Measurements from ENCODE around the gene DUT. TPM values are rescaled to one million over a fixed set of nuclear protein-coding genes. Genes with fewer than 3 reads are reported as not detected.

DUT gene
- total and polyA plus RNA-seq, 9 of the 15 experiments (the other 6 are each of a cell fraction or from before 2014, with no cell fraction given): 13.9 to 235 (median 94.9) TPM

DNA sequence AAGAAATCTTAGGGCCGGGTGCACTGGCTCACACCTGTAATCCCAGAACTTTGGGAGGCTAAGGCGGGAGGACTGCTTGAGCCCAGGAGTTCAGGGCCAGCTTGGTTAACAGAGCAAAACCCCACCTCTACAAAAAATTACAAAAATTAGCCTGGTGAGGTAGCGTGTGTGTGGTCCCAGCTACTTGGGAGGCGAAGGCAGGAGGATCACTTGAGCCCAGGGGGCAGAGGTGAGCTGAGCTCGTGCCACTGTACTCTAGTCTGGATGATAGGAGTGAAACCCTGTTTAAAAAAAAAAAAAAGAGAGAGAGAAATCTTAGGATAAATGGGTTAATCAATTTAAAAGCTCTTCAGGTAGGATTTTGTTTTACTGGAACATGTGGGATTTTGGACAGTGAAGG, 31.2 kb upstream of the DUT start:
- WGBS (ENCODE audit: insufficient coverage, low coverage, missing lambda C conversion rate): 2% methylated on average over 5 of the region's 5 CpGs
- CTCF ChIA-PET (ENCODE audit: low intra/inter-chr PET ratio): no interaction called here

DNA sequence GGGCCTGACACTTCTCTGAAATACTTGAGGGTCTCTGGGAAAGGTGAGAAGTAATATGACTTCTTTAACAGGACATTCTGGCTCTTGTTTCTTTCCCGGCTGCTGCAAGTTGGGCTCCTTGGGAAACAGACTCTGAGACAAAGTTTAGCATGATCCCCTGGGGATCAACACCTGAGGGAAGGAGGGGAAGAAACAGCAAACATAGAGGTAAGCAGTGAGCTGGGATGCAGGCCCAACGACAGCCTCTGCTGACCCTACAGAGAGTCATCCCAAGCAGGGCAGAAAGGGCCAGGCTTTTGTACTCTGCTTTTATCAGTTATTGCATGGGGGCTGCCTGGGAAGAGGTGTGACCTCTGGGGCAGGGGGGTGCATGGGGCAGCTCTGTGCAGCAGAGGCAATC, 26.8 kb upstream of the DUT start:
- WGBS (ENCODE audit: insufficient coverage, low coverage, missing lambda C conversion rate): 0% methylated on average over 2 of the region's 2 CpGs
- CTCF ChIA-PET (ENCODE audit: low intra/inter-chr PET ratio): no interaction called here
- BruUV-seq (replicated peaks): no TSS peak
- TF ChIP-seq, protein P1, sequence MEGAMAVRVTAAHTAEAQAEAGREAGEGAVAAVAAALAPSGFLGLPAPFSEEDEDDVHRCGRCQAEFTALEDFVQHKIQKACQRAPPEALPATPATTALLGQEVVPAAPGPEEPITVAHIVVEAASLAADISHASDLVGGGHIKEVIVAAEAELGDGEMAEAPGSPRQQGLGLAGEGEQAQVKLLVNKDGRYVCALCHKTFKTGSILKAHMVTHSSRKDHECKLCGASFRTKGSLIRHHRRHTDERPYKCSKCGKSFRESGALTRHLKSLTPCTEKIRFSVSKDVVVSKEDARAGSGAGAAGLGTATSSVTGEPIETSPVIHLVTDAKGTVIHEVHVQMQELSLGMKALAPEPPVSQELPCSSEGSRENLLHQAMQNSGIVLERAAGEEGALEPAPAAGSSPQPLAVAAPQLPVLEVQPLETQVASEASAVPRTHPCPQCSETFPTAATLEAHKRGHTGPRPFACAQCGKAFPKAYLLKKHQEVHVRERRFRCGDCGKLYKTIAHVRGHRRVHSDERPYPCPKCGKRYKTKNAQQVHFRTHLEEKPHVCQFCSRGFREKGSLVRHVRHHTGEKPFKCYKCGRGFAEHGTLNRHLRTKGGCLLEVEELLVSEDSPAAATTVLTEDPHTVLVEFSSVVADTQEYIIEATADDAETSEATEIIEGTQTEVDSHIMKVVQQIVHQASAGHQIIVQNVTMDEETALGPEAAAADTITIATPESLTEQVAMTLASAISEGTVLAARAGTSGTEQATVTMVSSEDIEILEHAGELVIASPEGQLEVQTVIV (CRISPR knock-in tag; IDR thresholded peaks at IDR 0.05; ENCODE audit: borderline replicate concordance): no peak
- TF ChIP-seq BRD9 (IDR thresholded peaks at IDR 0.05; ENCODE audit: low read depth, partially characterized antibody) (no peak), NCOA4 (IDR thresholded peaks at IDR 0.05; ENCODE audit: partially characterized antibody) (no peak), SMARCB1 (IDR thresholded peaks at IDR 0.05; ENCODE audit: insufficient read length, low read depth) (no peak), TAL1 (IDR thresholded peaks at IDR 0.05) (no peak), SNRNP70 (optimal IDR thresholded peaks at IDR 0.05; ENCODE audit: low read depth, low read length) (no peak), ARID1B (IDR thresholded peaks at IDR 0.05) (no peak), ZNF146 (CRISPR knock-in tag; IDR thresholded peaks at IDR 0.05; ENCODE audit: unreplicated experiment) (no peak), MYNN (IDR thresholded peaks at IDR 0.05) (no peak), MYNN (CRISPR knock-in tag; IDR thresholded peaks at IDR 0.05) (no peak)
- TF ChIP-seq, protein P2, sequence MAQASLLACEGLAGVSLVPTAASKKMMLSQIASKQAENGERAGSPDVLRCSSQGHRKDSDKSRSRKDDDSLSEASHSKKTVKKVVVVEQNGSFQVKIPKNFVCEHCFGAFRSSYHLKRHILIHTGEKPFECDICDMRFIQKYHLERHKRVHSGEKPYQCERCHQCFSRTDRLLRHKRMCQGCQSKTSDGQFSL (CRISPR knock-in tag; IDR thresholded peaks at IDR 0.05): no peak
- TF ChIP-seq, protein P2 (tag; IDR thresholded peaks at IDR 0.05): no peak
- TF ChIP-seq, protein P3, sequence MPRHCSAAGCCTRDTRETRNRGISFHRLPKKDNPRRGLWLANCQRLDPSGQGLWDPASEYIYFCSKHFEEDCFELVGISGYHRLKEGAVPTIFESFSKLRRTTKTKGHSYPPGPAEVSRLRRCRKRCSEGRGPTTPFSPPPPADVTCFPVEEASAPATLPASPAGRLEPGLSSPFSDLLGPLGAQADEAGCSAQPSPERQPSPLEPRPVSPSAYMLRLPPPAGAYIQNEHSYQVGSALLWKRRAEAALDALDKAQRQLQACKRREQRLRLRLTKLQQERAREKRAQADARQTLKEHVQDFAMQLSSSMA (CRISPR knock-in tag; IDR thresholded peaks at IDR 0.05): no peak

More for the DNA sequence above, 31.2 kb upstream of the DUT start:
- Histone ChIP-seq H3K9ac (ENCODE audit: insufficient read depth in 1 of 2, low read depth in 2 of 2, low read length in 2 of 2) (no peak overlapping the region), H4K20me1 (replicated peaks; ENCODE audit: control insufficient read depth, insufficient read depth, low read length) (no peaks in the 10 kb centered on the region), H3K36me3 (ENCODE audit: control insufficient read depth, insufficient read depth, low read length) (no peaks in the 10 kb centered on the region), H3K27me3 (ENCODE audit: control insufficient read depth in 2 of 2, insufficient read depth in 2 of 2, low read length in 2 of 2) (peaks cover 2 to 4% of the 10 kb centered on the region in 2 experiments; a peak in 3 of 5 replicates), H3K79me2 (ENCODE audit: control insufficient read depth, insufficient read depth, low read length) (no peaks in the 10 kb centered on the region), H3K27ac (ENCODE audit: extremely low read depth, low read depth, low read length) (no peak overlapping the region), H3K9me3 (replicated peaks; ENCODE audit: control insufficient read depth, insufficient read depth, low read depth, low read length) (no peaks in the 10 kb centered on the region), H3K9me1 (ENCODE audit: control insufficient read depth, insufficient read depth, low read length) (no peaks in the 10 kb centered on the region), H3K4me3 (no peak overlapping the region), H3K4me2 (ENCODE audit: insufficient read depth, low read length) (no peak overlapping the region), H3K4me1 (replicated peaks in 1 of 2; ENCODE audit: control insufficient read depth in 2 of 2, insufficient read depth in 2 of 2, low read length in 2 of 2) (no peaks in the 10 kb centered on the region), H2AFZ (ENCODE audit: low read depth, low read length) (no peak overlapping the region)
- TF ChIP-seq ZNF184 (CRISPR knock-in tag; IDR thresholded peaks at IDR 0.05) (no peak), ZC3H11A (IDR thresholded peaks at IDR 0.05; ENCODE audit: low read depth, low read length) (no peak)
- ATAC-seq (no peak), DNase-seq (ENCODE audit: extremely low read depth in 1 of 4, low spot score in 3 of 4) (no peak), FAIRE-seq (no peak)
- POLR2A ChIA-PET: interaction anchor here (0.5 kb wide), 1 partner anchor 1002 kb away, joined by 3 read pairs; no protein-coding TSS in a partner anchor
- no TSS peak for BruUV-seq (replicated peaks)
- intact Hi-C loops (cut with micrococcal nuclease) (no loop called here), in situ Hi-C loops (cut with MboI) (no loop called here)

More for the DNA sequence above, 26.8 kb upstream of the DUT start:
- POLR2A ChIA-PET: interaction anchor here (0.6 kb wide), 1 partner anchor 14 kb away, joined by 3 read pairs; no protein-coding TSS in a partner anchor
- no peaks in the 10 kb centered on the region for H4K20me1 ChIP-seq (replicated peaks; ENCODE audit: control insufficient read depth, insufficient read depth, low read length)
- H3K9ac ChIP-seq (ENCODE audit: insufficient read depth in 1 of 2, low read depth in 2 of 2, low read length in 2 of 2): no peak overlapping the region
- H3K27ac ChIP-seq (ENCODE audit: extremely low read depth, low read depth, low read length): no peak overlapping the region
- DNase-seq (ENCODE audit: extremely low read depth in 1 of 4, low spot score in 3 of 4) (no peak), ATAC-seq (no peak), FAIRE-seq (no peak)
- H2AFZ ChIP-seq (ENCODE audit: low read depth, low read length): no peak overlapping the region
- H3K79me2 ChIP-seq (ENCODE audit: control insufficient read depth, insufficient read depth, low read length): no peaks in the 10 kb centered on the region
- no peaks in the 10 kb centered on the region for H3K4me1 ChIP-seq (replicated peaks in 1 of 2; ENCODE audit: control insufficient read depth in 2 of 2, insufficient read depth in 2 of 2, low read length in 2 of 2)
- no peaks in the 10 kb centered on the region for H3K9me1 ChIP-seq (ENCODE audit: control insufficient read depth, insufficient read depth, low read length)
- H3K4me2 ChIP-seq (ENCODE audit: insufficient read depth, low read length): no peak overlapping the region
- H3K4me3 ChIP-seq: no peak overlapping the region
- no peaks in the 10 kb centered on the region for H3K9me3 ChIP-seq (replicated peaks; ENCODE audit: control insufficient read depth, insufficient read depth, low read depth, low read length)
- intact Hi-C loops (cut with micrococcal nuclease) (no loop called here), in situ Hi-C loops (cut with MboI) (no loop called here)
- no peaks in the 10 kb centered on the region for H3K36me3 ChIP-seq (ENCODE audit: control insufficient read depth, insufficient read depth, low read length)
- H3K27me3 ChIP-seq (ENCODE audit: control insufficient read depth in 2 of 2, insufficient read depth in 2 of 2, low read length in 2 of 2): peaks cover 2 to 4% of the 10 kb centered on the region in 2 experiments; a peak in 3 of 5 replicates

Measured in K562 (cell line).